ENCODE results near the gene UQCC2.

The UQCC2 gene

GRCh38 chr6:33664506-33665057 lies 46.9 kb downstream of the UQCC2 start:
- TF ChIP-seq CTCF (IDR thresholded peaks at IDR 0.05; ENCODE audit: insufficient read depth, low read depth, low read length, missing control alignments), result no peak
- H3K4me3 ChIP-seq (ENCODE audit: low read depth, low read length), result no peak overlapping the region
- no peak for DNase-seq (ENCODE audit: low read depth)

- TF ChIP-seq CTCF (IDR thresholded peaks at IDR 0.05; ENCODE audit: insufficient read depth, low read depth, low read length, missing control alignments), result no peak
- H3K4me3 ChIP-seq (ENCODE audit: low read depth, low read length), result no peak overlapping the region
These were observed 47.6 kb downstream of the UQCC2 start for GRCh38 chr6:33663727-33664449.

GRCh38 chr6:33663028-33663427 lies 48.5 kb downstream of the UQCC2 start:
- DNase-seq (ENCODE audit: low read depth), result no peak
- no peak for TF ChIP-seq CTCF (IDR thresholded peaks at IDR 0.05; ENCODE audit: insufficient read depth, low read depth, low read length, missing control alignments)
- H3K4me3 ChIP-seq (ENCODE audit: low read depth, low read length), result no peak overlapping the region

More at GRCh38 chr6:33663727-33664449, 47.6 kb downstream of the UQCC2 start:
- DNase-seq (ENCODE audit: low read depth), result no peak

GRCh38 chr6:33662318-33662717 lies 49.2 kb downstream of the UQCC2 start:
- H3K4me3 ChIP-seq (ENCODE audit: low read depth, low read length), result no peak overlapping the region
- no peak for DNase-seq (ENCODE audit: low read depth)
- no peak for TF ChIP-seq CTCF (IDR thresholded peaks at IDR 0.05; ENCODE audit: insufficient read depth, low read depth, low read length, missing control alignments)

- DNase-seq (ENCODE audit: low read depth), result no peak
- TF ChIP-seq CTCF (IDR thresholded peaks at IDR 0.05; ENCODE audit: insufficient read depth, low read depth, low read length, missing control alignments), result no peak
These were observed 50.2 kb downstream of the UQCC2 start for GRCh38 chr6:33661106-33661838.

GRCh38 chr6:33659986-33660385 lies 51.5 kb downstream of the UQCC2 start:
- H3K4me3 ChIP-seq (ENCODE audit: low read depth, low read length), result no peak overlapping the region
- DNase-seq (ENCODE audit: low read depth), result no peak
- TF ChIP-seq CTCF (IDR thresholded peaks at IDR 0.05; ENCODE audit: insufficient read depth, low read depth, low read length, missing control alignments), result no peak

More at GRCh38 chr6:33661106-33661838, 50.2 kb downstream of the UQCC2 start:
- no peak overlapping the region for H3K4me3 ChIP-seq (ENCODE audit: low read depth, low read length)

All from GM12865 (cell line).